Adipose tissue (tissue), 3 donors: Measurements from ENCODE around the gene PCDH9. TPM values are rescaled to one million over a fixed set of nuclear protein-coding genes. Genes with fewer than 3 reads are reported as not detected.
"Not testable (repeated sequence)": the region's sequence is repeated elsewhere in the genome, so short reads cannot be mapped to it uniquely, and the experiment has no call there.

Experiments
- H3K27ac ChIP-seq: one replicate; pipeline ENCODE4 v1.5.1; 2013; ENCODE audit warnings: low read depth, low read length
- WGBS, 3 donors: extraction: QIAGEN DNeasy Blood & Tissue Kit; methylation state at CpG; one replicate each; pipeline ENCODE4 v1.1.7; 2013; 5-methylcytosine and 5-hydroxymethylcytosine counted together
- polyA plus RNA-seq, 3 donors: library from polyadenylated mRNA; stranded (reverse); fragments of 200-250 nt; gene quantifications; one replicate each; pipeline ENCODE4 v1.2.3, GENCODE V29; 2013
- donor health status: healthy with polysubstance abuse.
- donor health status: Bipolar disorder and iron deficiency.
- donor health status: healthy.

The PCDH9 gene
- polyA plus RNA-seq, 3 donors = 0.49 to 1.7 (median 1.0) TPM

GRCh38 chr13:66926200-66926850 is 303.8 kb downstream of the PCDH9 start:
- H3K27ac ChIP-seq = no peak overlapping the region
- 75 to 83% (median 83%) methylated on average over 4 of the region's 4 CpGs for WGBS, 3 donors

GRCh38 chr13:66922444-66922843 is 307.7 kb downstream of the PCDH9 start:
- 31 to 67% (median 60%) methylated on average over 1 of the region's 1 CpG for WGBS, 3 donors
- no peak overlapping the region for H3K27ac ChIP-seq

GRCh38 chr13:66921437-66921836 is 308.7 kb downstream of the PCDH9 start:
- 64 to 71% (median 69%) methylated on average over 5 of the region's 5 CpGs for WGBS, 3 donors
- H3K27ac ChIP-seq = no peak overlapping the region

- WGBS, 3 donors = 64 to 94% (median 79%) methylated on average over 1 of the region's 1 CpG
- H3K27ac ChIP-seq = no peak overlapping the region
These were observed 314.4 kb downstream of the PCDH9 start for GRCh38 chr13:66915596-66916185.

GRCh38 chr13:66914155-66914554 is 316.0 kb downstream of the PCDH9 start:
- 65 to 86% (median 79%) methylated on average over 4 of the region's 4 CpGs for WGBS, 3 donors
- H3K27ac ChIP-seq = no peak overlapping the region

GRCh38 chr13:66911411-66911939 is 318.7 kb downstream of the PCDH9 start:
- 81 to 91% (median 89%) methylated on average over 4 of the region's 4 CpGs for WGBS, 3 donors
- no peak overlapping the region for H3K27ac ChIP-seq

GRCh38 chr13:66899955-66900354 is 330.2 kb downstream of the PCDH9 start:
- no peak overlapping the region for H3K27ac ChIP-seq
- WGBS, 3 donors = 43 to 82% (median 75%) methylated on average over 3 of the region's 3 CpGs

GRCh38 chr13:66896933-66897332 is 333.2 kb downstream of the PCDH9 start:
- 41 to 67% (median 48%) methylated on average over 1 of the region's 1 CpG for whole genome bisulfite sequencing, 3 donors
- no peak overlapping the region for H3K27ac ChIP-seq

GRCh38 chr13:66895780-66896179 is 334.4 kb downstream of the PCDH9 start:
- 72 to 82% (median 81%) methylated on average over 5 of the region's 5 CpGs for WGBS, 3 donors

GRCh38 chr13:66895320-66895719 is 334.8 kb downstream of the PCDH9 start:
- H3K27ac ChIP-seq = no peak overlapping the region
- 92 to 97% (median 94%) methylated on average over 3 of the region's 3 CpGs for WGBS, 3 donors

More at GRCh38 chr13:66895780-66896179, 334.4 kb downstream of the PCDH9 start:
- H3K27ac ChIP-seq = no peak overlapping the region

- no peak overlapping the region for H3K27ac ChIP-seq
These were observed 341.4 kb downstream of the PCDH9 start for GRCh38 chr13:66888698-66889097.

GRCh38 chr13:66887088-66887487 is 343.0 kb downstream of the PCDH9 start:
- 37 to 63% (median 42%) methylated on average over 5 of the region's 5 CpGs for WGBS, 3 donors
- H3K27ac ChIP-seq = no peak overlapping the region

More at GRCh38 chr13:66888698-66889097, 341.4 kb downstream of the PCDH9 start:
- WGBS, 3 donors = 76 to 94% (median 86%) methylated on average over 1 of the region's 1 CpG

GRCh38 chr13:66886264-66886663 is 343.9 kb downstream of the PCDH9 start:
- WGBS, 3 donors = 46 to 70% (median 69%) methylated on average over 4 of the region's 4 CpGs
- H3K27ac ChIP-seq = no peak overlapping the region

- WGBS, 3 donors = 75 to 85% (median 78%) methylated on average over 2 of the region's 2 CpGs
These were observed 349.0 kb downstream of the PCDH9 start for GRCh38 chr13:66881170-66881569.

GRCh38 chr13:66879988-66880387 is 350.1 kb downstream of the PCDH9 start:
- WGBS, 3 donors = 84 to 92% (median 84%) methylated on average over 1 of the region's 1 CpG
- H3K27ac ChIP-seq = no peak overlapping the region

More at GRCh38 chr13:66881170-66881569, 349.0 kb downstream of the PCDH9 start:
- H3K27ac ChIP-seq = not testable (repeated sequence)

- 29 to 64% (median 63%) methylated on average over 4 of the region's 4 CpGs for WGBS, 3 donors
- no peak overlapping the region for H3K27ac ChIP-seq
These were observed 354.9 kb downstream of the PCDH9 start for GRCh38 chr13:66875264-66875663.

GRCh38 chr13:66864627-66865026 is 365.5 kb downstream of the PCDH9 start:
- 47 to 68% (median 64%) methylated on average over 3 of the region's 3 CpGs for WGBS, 3 donors
- no peak overlapping the region for H3K27ac ChIP-seq

GRCh38 chr13:66860878-66861417 is 369.2 kb downstream of the PCDH9 start:
- no peak overlapping the region for H3K27ac ChIP-seq
- 45 to 69% (median 60%) methylated on average over 2 of the region's 2 CpGs for WGBS, 3 donors
